Measurements from ENCODE around the gene PTPRG.

DNA sequence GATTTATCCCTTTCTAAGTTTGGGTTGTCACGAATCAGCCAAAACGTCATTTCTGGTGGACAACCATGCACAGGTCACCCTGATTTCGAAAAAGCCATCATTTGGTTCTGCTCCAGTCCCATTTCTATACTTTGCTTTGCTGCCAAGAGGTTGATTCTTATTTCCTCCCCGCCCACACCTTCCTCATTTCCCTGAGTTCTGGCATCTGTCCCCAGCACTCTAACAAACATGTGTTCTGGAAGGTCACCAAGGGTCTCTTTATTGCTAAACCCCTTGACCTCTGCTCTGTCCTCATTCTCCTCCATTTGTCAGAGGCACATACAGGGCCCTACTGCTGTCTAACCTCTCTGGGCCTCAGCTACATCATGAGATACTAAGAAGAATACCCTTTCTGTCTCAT, 36.4 kb upstream of the PTPRG start:
- TF ChIP-seq, protein P1, sequence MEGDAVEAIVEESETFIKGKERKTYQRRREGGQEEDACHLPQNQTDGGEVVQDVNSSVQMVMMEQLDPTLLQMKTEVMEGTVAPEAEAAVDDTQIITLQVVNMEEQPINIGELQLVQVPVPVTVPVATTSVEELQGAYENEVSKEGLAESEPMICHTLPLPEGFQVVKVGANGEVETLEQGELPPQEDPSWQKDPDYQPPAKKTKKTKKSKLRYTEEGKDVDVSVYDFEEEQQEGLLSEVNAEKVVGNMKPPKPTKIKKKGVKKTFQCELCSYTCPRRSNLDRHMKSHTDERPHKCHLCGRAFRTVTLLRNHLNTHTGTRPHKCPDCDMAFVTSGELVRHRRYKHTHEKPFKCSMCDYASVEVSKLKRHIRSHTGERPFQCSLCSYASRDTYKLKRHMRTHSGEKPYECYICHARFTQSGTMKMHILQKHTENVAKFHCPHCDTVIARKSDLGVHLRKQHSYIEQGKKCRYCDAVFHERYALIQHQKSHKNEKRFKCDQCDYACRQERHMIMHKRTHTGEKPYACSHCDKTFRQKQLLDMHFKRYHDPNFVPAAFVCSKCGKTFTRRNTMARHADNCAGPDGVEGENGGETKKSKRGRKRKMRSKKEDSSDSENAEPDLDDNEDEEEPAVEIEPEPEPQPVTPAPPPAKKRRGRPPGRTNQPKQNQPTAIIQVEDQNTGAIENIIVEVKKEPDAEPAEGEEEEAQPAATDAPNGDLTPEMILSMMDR (conservative IDR thresholded peaks at IDR 0.05; ENCODE audit: low read depth, low read length) = no peak
- no peak for TF ChIP-seq EZH2 (IDR thresholded peaks at IDR 0.05; ENCODE audit: low read length, unreplicated experiment)
- TF ChIP-seq EZH2phosphoT487 (IDR thresholded peaks at IDR 0.05; ENCODE audit: borderline replicate concordance, low read length) = no peak

All from PC-3 (cell line).